GM18511 (cell line): ENCODE data around the gene ANO2.
"Not testable (repeated sequence)": the region's sequence is repeated elsewhere in the genome, so short reads cannot be mapped to it uniquely, and the experiment has no call there.

Source experiments
- ATAC-seq: cut with Tn5 transposase; IDR thresholded peaks from one replicate; pipeline ENCODE4 v1.9.1; 2021; ENCODE audit warnings: mild to moderate bottlenecking, moderate library complexity; ENCODE audit not compliant: unreplicated experiment

Gene ANO2

DNA sequence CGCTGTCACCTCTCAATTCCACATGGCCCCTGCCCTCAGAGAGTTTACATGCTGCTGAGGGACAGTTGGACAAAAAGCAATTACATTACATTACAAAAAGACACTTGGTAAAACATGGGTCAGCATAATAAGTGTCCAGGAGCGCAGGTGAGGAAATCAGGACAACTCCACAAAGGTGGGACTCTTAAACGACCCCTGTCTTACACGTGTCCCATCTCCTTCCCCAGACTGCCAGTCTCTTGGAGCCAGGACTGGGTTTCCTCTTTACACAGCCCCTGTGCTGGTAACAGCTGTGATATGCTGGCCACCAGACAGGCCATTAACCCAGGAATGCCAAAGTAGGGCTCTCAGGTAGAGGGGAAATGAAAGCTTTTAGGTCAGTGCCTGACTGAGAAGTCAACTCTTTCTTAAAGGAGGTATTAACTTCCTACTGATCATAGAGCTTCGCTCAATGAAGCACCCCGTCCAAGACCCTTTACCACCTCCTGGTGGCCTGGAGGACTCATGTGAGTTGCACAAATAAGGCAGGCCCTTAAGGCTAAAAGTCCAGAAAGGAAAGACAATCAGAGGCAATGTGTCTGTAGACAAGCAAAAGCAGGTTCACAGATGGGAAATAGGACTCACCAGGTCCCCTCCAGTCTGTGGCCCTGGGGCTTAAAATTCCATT lies 55.5 kb downstream of the ANO2 start:
- no peak for ATAC-seq

DNA sequence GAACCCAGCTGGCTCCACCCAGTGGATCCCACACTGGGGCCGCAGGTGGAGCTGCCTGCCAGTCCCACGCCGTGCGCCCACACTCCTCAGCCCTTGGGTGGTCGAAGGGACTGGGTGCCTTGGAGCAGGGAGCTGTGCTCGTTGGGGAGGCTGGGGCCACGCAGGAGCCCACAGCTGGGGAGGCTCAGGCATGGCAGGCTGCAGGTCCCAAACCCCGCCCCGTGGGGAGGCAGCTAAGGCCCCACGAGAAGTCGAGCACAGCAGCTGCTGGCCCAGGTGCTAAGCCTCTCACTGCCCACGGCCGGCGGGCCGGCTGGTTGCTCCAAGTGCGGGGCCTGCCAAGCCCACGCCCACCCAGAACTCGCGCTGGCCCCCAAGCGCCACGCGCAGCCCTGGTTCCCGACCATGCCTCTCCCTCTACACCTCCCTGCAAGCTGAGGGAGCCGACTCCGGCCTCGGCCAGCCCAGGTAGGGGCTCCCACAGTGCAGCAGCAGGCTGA lies 56.2 kb downstream of the ANO2 start:
- no peak for ATAC-seq

DNA sequence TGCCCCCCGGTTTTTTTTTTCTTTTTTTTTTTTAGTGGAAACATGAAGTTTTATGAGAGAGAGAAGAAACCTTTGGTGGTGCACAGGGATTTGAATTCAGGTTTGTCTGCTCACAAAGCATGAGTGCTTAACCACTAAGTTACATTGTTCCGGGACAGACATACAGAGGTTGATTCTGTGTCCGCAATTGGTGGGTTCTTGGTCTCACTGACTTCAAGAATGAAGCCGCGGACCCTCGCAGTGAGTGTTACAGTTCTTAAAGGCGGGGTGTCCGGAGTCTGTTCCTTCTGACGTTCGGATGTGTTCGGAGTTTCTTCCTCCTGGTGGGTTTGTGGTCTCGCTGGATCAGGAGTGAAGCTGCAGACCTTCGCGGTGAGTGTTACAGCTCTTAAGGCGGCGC lies 57.2 kb downstream of the ANO2 start:
- ATAC-seq: not testable (repeated sequence)

DNA sequence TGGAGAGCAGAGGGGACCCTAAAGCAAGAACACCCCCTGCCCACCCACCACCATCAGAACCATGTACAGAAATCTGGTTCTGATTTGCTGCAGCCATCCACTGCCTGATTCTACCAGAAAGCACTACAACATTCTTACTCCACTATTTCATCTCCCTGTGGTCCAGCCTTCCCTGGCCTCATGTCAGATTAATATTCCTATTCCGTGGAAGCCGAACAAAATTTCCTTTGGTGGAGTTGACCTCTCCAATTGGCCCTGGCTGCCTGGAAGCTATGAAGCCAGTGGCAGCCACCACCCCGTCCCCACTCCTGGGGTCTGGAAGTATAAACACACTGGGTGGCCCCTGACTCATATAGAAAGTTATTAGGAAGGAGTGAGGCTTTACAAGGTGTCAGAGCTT lies 60.2 kb downstream of the ANO2 start:
- no peak for ATAC-seq

DNA sequence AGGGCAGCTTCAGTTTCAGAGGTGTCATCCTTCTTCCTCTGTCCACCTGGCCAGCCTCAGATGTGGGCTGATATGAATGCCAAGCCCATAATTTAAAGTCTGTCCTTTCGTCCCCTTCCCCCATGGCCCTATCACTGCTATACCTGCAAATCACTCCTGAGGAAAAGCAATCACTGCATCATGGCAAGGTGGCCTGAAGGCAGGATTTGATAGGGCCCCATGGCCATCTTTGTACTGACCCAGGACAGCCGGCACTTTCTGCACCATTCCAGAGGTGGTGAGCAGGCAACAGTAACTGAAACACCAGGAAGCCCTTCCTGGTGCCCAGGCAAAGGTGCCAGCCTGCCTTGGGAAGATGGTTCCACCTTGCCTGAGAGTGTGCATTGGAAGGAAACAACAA lies 60.8 kb downstream of the ANO2 start:
- ATAC-seq: no peak

DNA sequence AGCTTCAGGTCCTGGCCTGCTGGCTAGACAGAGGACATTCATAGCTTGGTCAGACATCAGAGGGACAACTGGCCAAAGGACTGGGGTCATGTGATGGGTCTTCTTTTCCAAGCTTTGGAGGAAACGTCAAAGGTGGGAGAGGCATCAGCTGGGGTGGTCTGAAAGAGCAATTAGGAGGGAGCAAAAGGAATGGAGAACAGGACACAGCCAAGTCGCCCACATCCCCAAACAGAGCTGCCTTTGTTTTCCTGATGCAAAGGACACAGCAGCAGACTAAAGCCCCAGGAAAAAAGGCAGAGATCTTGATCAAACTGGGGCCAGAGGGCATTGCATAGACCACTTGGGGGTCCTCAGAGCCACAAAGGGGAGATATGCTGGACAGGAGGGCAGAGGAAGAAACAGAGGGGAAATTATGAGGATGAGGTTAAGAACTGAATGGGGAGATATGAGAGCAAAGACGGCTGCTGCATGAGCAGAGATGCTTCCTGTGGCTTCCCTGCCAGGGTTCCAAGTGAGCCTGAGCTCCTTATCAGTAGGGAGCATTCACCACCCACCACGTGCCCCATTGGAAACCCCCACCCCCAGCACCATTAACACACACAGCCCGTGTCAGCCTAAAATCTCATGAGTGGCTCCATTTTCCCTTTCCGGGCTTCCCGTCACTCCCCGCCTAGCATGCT lies 62.4 kb downstream of the ANO2 start:
- no peak for ATAC-seq

DNA sequence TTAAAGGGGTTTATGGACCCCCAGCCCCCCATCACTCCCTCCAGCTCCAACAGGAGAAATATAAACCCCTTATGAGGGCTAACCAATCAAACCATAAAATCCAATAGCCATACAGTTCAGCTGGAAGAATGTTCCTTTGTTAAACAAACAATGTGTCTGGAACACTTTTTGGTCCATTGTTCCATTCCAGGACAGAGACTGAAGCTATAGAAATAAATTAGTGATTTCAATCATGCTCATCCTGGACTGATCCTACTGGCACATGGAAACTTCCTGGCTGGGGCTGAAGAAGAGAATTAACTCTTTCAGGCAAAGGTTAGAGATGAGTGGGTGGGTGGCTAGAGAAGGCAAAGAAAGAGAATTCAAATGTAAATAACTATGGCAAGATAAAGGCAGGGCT lies 63.4 kb downstream of the ANO2 start:
- no peak for ATAC-seq

DNA sequence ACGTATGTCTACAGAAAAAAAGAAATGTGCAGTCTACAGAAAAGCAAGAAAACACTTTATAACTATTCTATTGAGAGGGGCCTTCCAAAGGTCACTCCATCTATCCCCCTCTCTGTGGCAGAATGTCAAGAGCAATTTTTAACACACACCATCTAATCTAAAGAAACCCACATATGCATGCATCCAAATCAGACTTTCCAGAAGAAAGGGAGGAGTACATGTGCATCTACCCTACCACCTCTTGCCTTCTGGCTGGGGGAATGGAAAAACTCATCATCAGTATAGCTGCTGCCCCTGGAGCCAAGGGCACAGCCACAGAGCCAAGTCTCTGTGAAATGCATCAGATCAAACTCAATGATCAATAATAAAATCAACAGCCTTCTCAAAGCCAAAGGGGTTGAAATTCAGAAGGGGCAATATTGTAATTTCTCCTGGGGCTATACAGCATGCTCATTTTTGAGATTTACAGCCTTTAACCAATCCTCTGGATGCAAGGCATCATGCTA lies 63.9 kb downstream of the ANO2 start:
- ATAC-seq: no peak

DNA sequence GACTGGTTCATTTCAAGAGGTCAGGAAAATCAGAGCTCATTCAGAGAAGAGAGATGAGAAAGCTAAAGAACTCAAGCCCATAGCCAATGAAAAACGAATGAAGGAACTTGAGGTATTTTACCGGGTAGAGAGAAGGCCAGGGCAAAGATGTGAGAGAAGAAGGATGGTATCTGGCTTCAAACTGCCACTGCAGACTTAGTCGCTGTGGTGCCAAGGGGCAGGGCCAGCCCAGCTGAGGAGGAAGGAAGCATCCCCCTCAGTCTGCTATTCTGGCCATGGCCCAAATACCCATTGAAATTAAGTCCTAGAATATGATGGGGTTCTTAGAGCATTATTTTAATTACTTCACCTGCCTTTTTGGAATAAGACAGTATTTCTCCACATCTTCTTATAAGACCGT lies 69.2 kb downstream of the ANO2 start:
- no peak for ATAC-seq

DNA sequence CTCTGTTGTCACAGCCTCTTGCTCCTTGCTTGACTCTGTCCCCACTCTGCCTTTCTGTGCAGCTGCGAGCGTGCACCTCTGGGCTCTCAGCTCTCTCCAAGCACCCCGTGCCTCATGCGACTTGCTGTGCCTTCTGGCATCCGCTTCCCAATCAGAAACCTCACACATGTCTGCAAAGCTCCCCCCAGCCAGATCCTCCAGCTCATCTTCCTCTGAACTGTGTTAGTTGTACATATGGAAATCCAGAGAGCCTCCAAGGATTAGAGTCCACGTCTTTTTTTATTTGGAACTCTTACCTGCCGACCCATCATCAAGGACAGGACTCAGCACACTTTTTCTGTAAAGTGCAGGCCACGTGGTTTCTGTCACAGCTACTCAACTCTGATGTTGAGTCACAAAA lies 70.5 kb downstream of the ANO2 start:
- ATAC-seq: no peak

DNA sequence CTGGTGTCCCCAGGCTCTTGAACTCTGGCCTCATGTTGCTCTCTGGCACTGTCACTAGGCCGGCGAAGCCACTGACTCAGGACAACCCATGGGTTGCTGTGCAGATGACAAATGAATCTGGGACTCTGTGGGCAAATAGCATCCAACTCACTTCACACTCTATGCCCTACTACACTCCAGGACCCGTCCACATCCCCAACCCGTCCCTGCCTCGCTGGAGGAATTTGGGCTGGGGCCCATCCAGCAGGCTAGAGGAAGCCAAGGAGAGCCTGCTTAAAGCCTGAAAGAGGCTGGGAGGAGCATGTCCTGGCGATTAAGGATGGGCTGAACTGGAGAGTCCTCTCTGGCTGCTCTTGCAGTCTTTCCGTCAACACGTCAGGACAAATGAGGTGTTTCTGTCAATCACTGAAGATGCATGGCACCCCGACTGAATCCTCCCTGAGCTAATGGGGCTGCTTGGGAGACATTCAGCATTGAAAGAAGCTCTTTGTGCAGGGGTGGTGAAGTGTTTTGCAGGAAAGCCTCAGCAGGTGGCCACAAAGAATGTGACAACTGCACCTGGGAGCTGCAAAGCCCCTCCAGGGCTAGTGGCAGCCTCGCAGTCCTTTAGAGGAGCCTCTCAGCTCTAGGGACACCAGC lies 71.7 kb downstream of the ANO2 start:
- no peak for ATAC-seq

DNA sequence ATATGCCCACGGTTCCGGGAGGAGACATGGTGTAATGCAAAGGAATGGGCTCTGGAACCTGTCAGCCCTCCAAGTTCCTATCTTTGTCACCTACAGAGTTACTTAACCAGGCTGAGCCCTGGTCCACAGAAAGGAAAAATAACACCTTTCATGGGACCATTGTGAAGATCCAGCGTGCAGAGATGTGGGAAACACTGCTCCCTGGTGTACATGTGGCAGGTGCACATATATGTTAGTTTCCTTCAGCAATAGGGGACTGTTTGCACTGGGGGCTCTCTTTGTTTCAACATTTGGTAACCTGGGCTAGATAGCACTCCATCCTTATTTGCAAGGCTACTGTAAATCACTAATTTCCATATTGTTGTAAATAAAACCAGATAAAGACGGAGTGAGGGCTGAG lies 72.3 kb downstream of the ANO2 start:
- ATAC-seq: no peak

DNA sequence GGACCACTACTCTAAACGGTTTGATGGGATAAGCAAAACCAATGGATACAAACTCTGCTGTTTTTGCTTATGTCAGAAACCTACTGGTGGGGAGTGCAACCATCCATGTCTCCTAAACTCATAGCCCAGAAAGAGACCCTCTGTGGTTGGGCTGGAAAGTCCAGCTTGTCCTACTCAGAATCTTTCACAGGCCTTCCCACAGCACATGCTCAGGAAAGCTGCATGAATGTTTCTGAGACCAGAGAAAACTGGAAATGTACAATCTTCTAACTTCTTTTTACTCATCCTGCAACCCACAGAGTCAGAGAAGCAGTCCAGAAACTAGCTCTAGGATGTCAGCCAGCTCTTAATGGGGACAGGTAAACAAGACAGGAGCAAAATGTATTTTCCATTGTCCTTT lies 73.3 kb downstream of the ANO2 start:
- ATAC-seq: no peak

DNA sequence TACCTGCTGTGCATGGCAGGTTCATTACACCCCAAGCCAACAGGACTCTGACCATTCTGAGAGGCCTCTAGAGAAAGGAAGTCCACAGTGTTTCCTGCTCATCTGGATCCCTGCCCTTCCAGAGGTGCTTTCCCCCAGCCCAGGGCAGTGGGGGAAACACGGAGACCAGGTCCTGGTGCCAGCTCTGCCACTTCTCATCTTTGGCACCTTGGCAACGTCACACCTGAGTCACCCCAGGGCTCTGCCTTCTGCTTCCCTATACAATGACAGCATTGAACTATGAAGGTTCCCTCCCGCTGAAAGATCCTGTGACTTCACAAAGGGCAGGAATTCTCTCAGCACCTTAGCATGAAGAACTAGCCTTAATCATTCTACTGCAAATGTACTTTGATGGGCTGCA lies 74.9 kb downstream of the ANO2 start:
- ATAC-seq: no peak

DNA sequence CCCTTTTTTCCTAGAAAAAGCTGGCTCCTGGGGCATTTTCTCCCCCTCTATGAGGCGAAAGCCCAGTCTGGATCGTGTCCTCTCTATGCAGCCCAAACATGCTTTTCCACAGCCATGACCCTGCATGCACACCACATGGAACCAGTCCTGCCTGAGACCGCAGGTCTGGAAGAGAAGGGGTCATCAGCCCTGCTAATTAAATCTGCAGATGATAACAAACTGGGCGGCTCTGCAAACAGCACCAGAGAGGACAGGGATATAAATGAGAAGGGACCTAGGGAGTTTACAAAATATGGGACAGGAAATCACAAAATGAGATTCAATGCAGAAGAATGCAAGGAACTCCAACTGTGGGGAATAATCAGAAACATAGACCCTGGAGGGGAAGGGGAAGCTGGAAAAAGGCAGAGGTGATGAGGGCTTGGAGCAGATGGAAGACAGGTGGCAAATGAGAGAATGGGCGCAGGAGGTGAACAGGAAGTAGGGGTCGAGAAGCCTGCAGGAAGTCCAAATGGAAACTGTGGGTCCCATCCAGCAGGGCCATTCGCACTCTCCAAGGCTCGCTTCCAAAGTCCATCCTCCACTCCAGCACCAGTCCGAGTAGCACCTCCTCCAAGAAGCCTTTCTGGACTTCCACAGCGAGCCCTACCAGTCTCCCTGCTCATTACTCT lies 76.3 kb downstream of the ANO2 start:
- no peak for ATAC-seq

DNA sequence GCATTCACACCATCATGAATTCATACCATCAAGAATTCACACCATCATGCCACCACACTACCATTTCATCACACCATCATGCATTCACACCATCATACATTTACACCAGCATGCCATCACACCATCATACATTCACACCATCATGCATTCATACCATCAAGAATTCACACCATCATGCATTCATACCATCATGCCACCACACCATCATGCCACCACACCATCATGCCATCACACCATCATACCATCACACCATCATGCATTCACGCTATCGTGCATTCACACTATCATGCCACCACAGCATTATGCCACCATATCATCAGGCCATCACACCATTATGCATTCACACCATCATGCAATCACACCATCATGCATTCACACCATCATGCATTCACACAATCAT lies 79.7 kb downstream of the ANO2 start:
- ATAC-seq: no peak

DNA sequence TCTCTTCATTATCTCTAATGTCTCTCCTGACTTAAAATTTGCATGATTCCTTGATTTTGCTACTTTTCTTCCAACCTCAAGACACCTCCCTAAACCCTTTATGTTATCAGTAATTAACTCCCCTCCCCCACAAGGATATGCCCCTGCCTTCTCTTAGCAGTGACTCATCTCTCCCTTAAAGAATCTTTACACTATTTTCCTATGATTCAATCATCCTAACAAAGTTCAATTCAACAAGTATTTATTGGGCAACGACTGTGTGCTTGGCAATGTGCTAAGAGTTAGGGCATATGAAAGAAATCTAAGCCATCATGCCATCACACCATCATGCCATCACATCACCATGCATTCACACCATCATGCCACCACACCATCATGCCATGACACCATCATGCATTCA lies 80.1 kb downstream of the ANO2 start:
- no peak for ATAC-seq

DNA sequence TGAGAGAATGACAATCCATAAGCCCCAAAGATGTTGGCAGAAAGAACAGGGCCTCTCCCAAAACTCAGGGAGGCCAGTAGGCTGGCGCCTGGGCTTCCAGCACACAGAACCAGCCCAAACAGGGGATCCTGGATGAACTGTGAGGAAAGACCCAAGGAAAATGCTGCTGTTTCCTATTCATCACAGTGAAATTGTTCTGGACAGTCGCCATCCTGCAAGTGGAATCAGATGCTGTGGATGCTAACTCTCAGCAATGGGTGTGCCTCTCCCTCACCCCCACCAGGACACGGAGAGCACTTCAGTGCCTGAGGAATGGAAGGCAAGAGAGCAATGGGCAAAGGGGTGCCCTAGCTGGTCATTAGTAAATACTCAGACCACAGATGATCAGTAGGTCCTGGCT lies 80.8 kb downstream of the ANO2 start:
- ATAC-seq: no peak

DNA sequence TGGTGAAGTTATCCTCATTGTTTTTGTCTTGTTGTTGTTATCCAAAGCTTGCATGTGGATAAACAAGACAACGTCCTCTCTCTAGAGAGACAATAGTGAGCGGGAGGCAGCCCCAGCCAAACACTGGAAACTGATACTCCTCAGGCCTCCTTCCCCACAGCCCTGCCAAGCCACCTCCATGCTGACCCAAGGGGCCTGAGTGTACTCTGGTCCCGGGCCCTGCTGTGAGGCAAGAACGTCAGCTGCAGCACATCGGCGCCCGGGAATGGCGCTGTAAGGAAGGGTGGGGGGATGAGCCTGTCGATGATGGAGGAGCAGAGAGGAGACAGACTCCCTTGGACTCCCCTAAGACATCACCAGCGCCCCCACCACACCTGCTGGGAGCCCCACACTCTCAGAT lies 83.6 kb downstream of the ANO2 start:
- no peak for ATAC-seq

DNA sequence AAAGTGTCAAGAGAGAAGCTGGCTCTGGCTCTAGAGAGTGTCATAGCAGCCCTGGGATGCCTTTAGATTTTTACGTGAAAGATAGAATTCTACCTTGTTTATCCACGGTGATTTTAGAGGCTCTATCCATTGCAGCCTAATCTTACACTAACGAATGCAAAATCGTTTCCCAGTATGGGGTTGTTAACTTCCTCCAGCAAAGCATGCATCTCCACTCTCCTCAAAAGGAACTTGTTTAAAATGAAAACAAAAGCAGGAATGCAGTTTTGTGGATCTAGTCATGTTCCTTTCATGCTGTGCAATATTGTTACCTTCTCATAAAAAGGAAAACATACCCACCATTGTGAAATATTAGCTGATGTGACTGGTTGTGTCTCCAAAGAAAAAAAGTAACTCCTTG lies 88.4 kb downstream of the ANO2 start:
- no peak for ATAC-seq

DNA sequence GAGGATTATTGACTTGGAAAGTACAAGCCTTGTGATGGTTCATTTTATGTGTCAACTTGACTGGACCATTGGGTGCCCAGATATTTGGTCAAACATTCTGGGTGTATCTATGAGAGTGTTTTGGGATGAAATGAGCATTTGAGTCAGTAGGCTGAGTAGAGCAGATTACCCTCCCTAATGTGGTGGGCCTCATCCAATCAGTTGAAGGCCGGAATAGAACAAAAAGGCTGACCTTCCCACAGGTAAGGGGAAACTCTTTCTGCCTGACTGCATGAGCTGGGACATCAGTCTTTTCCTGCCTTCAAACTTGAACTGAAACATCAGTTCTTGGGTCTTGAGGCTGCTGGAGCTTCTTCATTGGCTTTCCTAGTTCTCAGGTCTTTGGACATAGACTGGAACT lies 98.1 kb downstream of the ANO2 start:
- ATAC-seq: no peak

DNA sequence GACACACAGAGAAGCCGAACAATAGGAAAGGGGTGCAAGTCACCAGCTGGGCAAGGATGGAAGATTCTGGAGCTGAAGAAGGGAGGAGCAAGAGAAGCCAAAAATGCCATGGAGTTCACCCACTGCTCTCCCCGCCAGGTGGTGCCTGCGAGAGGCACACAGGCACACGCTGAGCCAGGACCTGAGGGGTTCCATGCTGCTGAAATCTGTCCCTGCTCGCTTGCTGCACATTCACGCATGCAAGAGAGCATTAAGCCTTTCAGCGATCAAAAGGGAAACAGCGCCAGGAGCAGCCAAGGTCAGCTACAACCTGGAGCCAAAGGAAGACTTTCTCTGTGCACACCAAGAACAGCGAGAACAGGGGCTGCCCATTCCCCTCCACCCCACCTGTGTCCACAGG lies 104.1 kb downstream of the ANO2 start:
- no peak for ATAC-seq
